Stimulated activated CD4-positive, alpha-beta T cell treated with anti-CD3 and anti-CD28 coated beads, Interleukin-15, amount 100 ng/mL, for 1 hour (primary cell): ENCODE results near the gene KCNJ1.

Experiments used
- DNase-seq, 2 donors: peaks; one replicate each; pipeline ENCODE4 v3.0.0-alpha.2; 2020; ENCODE audit warnings: low read depth in 1 of 2, low spot score in 1 of 2

Gene KCNJ1

DNA sequence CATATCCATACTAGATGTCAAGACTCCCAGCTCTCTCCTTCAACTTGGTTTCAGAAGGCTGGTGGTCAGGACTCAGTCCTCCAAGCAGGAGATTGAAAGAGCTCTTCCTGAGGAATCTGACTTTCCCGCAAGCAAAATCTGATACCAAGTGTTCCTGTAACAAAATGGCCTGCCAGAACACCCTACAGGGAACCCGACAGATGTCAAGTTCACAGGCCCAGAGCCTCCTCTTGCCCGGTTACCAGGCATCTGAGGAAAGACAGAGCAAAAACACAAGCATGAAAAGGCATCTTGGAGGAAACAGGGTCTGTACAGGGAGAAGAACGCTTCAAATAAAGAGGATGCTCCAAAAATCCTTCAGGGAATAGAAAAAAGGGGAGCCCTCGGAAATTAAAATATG is 15.4 kb upstream of the KCNJ1 start:
- no peak for DNase-seq

DNA sequence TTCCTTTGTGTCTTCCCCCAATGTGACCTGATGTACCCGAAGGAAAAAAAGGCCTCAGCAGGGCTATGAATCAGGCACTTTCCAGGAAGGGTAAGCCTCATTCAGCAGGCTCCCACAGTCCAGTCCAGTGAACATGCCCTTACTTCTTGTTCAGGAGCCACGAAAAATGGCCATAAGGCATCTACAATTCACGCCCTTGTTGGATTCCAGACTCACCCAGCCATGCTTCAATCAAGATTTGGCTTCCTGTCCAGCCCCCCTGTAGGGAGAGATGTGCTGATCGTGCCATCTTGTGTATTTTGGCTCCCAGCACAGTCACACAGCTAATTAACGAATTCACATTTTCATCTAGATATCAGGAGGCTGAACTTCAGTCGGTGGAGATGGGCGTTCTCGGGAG is 14.1 kb upstream of the KCNJ1 start:
- DNase-seq, result no peak

DNA sequence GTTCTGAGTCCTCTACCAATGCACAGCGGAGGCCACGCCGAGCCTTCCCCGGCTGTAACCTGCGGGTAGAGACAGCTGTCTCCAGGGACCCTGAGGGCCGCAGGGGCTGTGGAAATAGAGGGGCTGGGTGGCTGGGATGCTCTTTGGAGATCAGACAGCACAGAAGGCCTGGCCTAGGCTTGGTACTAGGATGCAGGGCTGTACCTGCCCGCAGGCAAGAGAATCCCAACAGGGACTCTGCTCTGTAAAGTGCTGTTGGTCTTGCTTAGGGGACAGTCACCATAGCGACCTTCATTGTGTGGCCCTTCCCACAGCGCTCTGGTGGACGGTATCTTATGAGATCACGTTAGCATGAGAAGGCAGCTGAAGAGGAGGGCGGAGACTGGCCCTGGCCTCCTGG is 12.7 kb upstream of the KCNJ1 start:
- no peak for DNase-seq

DNA sequence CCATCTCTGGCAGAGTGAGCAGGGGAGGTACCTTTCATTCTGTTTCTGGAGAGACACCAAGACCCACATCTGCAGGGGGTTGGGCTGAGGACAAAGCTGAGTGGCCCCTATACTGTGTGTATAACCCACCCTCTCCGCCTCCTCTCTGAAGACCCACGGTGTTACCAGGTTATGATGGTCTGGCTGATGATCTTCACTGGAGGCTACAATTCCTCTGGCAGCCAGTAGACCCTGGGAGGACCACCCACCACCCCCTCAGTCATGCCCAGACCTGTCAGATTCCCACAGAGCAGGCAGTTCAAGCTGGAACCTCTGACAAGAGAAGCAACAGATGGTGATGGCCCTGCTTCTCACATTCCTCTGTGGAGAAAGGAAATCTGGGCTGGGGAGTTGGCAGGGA is 11.4 kb upstream of the KCNJ1 start:
- no peak for DNase-seq

DNA sequence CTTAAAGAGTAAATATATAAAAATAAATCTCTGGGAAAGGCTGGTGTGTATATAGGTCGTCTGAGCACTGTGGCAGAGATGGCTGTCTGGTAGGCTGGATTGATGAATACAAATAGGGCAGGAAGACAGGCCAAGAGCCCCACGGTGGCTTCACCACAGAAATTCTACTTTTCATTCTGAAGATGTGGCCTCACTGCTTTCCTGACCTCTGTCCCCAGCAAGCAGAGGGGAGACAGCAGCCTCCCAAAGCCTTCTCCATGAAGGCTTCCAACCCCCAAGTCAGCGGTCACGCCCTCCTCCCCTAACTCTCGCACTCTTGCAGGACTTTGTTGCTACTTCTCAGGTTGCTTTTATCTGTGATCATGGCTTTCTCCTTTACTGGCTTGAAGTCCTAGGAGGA is 10.6 kb upstream of the KCNJ1 start:
- DNase-seq, result no peak

DNA sequence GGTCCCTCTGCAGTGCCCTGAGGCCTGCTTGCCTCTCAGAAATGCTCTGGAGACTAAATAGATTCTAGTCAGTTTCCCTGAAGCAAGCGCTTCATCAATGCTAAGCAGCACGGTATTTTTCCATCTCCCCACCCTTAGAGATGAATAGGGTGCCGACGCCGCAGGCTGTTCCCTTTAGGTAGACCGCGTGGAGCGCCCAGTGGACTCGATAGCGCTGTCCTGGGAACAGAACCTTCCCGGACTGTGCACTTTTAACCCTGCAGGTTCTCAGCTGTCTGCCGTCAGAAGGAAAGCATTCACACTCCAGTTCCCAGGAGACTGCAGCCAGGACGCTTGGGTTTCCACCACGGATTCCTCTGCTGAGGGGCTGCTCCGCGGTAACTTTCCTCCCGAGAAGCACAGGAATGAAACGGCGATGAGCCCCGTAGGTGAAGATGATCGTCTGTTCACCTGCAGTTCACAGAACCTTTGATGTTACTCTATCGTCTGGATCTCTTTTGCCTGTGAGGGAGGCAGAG is 9.1 kb upstream of the KCNJ1 start:
- DNase-seq, result no peak

DNA sequence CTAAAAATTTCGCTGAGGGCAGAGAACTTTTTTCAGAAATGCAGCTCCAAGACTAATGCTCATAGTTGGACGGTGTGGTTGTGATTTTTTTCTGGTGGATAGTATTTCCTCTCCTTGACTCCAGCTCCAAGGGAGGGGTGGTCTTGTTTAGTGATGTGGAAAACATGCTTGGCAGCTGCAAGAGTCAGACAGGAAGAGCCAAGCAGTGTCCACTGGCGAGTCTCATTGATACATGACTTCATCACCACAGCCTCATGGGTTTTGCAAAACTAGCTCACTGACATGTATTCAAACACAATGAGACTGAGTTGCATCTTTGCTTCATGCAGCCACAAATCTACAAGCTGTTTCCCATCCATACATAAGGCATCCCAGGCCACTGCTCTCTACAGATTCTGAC is 7.3 kb upstream of the KCNJ1 start:
- no peak for DNase-seq

DNA sequence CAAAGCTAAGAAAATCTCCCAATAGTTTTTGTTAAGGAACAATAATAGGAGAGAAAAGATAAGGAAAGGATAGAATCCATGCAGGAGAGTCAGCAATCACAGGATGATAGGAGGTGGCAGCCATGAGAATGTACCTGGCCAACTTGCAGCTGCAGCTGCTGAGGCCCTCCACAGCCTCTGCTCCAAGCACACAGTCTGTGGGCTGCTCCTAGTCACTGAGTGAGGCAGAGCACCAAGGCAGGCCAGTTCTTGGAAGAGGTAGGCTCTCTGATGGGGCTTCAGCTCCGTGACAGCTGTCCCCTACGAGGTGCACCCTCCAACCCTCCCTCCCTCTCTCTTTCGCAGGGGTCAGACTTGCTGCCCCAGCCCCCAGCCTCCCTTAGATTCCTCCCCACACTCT is 5.5 kb upstream of the KCNJ1 start:
- no peak for DNase-seq

DNA sequence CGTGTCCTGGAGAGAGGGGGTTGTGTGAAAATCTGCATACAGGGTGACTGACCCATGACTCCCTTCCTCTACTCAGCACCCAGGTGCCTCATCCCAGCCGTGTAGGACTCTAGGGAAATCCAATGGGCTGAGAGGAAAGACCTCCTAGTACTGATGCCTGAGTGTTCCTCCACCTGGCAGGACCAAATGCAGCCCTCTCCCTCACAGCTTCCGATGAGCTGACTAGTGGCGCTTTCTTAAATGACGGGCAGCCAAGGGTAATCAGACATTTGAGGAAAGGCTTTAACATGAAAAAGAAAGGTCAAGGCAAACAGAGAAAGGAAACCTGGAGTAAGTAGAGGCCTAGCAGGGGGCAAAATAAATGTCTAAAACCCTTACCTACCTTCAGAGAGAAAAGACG is 5.0 kb upstream of the KCNJ1 start:
- no peak for DNase-seq

DNA sequence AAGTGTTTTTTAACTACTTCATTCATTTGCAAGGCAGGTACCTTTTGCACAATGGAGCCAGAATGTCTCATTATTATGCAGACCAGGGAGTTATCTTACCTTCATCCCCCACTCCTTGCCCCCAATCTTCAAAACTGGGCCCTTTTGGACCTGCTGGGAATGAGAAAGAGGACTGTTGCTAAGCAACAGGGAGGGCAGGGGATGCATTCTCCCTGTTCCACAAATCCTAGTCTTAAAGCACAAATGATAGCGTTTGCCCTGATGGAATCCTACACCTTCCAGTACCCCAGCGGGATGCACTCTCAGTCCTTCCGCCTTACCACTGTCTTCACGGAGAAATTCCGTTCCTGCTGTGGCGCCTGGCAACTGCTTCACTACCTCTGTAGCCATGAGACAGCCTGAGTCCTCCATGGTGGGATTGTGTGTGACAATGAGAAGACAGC is 4.1 kb upstream of the KCNJ1 start:
- no peak for DNase-seq

DNA sequence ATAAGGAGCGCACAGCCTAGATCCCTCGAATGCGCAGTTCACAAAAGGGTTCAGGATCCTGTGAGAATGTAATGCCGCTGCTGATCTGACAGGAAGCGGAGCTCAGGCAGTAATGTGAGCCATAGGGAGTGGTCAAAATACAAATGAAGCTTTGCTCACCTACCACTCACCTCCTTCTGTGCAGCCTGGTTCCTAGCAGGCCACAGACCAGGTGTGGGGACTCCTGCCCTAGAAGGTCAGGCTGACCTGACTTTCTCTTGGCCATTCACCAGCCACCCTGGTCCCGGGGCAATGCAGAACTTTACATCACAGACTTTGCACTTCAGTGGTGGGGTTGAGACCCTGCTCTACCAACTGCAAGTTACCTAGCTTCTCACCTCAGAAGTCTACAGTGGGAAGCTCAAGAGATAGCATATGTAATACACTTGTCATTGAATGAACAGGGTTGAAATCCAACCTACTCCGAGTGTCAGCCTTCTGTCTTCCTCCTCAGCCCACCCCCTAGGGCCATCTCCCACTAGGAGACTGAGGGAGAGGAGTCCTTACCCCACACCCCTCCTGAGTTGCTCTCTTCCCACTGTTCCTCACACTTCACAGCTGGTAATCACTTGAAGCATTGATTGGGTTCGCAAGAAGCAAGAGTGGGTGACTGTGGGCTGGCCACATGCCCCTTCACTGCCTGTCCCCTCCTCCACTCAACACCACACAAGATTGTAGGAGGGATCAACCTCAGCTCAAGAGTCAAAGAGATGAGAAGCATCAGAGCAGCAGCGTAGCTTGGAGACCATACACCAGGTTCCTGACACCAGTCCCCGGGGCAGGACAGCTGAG is 2.0 kb upstream of the KCNJ1 start:
- no peak for DNase-seq

DNA sequence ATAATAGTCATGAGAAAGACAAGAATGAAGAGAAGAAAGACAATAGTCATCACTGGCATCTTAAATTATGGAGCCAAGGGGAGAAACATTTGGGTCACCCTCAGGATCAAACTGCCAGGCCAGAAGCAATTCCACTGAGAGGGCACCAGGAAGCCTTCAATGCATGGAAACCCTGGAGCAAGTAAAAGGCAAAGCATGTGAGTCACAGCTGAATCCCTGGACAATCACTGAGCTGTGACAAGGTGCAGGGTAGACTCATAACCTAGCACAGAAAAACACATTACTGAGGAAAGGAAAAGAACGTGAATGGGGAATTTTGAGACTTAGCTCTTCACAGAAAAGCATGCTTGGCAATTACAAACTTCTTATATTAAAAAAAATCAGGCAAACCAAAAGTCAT is 1.6 kb downstream of the KCNJ1 start:
- DNase-seq, result no peak

DNA sequence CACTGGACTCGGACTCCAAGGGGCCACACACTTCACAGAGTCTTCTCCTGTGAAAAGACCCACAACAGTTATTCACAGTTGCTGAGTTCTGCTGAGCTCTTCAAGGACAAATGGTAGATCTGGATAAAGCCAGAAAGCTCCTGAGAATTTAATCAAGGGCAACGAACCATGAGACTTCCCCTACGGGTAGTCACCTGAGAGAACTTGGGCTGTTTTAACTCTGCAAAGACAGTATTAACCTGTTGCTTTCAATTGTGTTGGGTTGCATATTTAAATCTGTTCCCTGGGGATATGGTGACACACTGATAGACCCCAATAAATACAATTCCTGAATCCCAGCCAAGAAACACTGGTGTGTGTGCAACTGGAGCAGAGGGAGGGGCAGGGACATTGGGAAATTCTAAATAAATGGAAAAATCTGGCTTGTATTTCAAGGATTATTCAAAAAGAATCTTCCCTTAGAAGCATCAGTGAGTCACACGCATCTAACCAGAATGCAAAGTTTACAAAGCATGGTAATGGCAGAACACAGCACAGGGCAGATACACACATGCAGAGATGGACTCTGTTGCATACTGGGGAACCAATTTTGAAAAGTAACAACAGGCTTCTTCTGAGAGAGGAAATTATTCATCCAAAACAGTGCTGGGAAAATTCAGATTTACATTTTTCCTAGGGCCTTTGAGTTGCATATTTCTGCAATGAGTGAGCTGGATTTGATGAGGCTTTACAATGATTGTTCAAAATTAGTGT is 4.0 kb downstream of the KCNJ1 start:
- DNase-seq, result no peak

DNA sequence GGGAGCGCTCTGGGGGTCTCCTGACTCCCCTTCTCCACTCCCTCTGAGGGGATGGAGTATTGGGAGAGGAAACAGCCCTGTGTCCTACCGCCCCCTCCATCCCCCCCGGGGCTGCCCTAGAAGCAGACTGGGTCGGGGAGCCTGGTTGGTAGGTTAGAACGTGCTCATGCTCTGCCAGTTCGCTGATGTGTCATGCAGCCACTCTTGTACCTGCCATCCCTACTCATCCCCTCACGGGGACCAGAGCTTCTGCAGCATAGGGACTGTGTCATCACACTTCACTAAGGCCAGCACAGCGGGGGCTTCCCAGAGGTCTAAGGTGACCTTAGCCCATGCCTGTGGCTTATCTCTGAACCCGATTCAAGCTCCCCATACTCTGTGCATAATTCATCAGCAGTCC is 4.7 kb downstream of the KCNJ1 start:
- DNase-seq, result no peak

DNA sequence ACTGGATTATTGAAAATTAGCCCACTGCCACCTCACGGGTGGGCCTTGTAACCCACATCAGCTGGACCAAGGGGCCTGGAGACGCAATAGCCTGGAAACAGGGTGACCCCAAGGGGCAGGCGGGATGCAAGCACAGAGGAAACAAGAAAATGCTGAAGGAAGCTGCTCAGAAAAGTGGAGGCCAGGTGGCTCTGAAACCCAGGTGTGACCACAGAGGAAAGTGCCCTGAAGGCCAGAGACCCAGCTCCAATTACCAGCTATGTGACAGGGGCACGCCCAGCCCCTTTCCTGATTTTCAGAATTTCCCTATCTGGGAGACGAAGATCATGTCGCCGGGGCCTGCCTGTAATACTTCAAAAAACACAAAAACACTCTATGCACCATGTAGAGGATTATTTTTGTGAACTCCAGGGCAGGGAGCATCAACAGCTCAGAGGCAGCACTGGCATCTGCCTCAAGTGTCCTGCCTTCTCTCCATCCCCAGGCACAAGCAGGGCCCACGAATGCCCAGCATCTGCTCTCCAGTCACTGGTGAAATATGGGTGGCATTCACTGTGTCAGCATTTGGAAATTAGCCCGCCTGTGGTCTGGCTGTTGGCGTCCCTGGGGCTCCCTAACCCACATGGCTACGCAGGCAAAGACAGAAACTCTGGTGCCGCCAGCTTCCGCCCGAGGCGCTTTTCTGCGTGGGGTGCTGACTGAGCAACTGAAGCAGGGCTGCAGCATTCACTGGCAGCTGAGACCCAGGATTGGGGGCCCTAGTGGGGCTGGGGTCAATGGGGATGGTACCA is 6.3 kb downstream of the KCNJ1 start:
- DNase-seq, result no peak

DNA sequence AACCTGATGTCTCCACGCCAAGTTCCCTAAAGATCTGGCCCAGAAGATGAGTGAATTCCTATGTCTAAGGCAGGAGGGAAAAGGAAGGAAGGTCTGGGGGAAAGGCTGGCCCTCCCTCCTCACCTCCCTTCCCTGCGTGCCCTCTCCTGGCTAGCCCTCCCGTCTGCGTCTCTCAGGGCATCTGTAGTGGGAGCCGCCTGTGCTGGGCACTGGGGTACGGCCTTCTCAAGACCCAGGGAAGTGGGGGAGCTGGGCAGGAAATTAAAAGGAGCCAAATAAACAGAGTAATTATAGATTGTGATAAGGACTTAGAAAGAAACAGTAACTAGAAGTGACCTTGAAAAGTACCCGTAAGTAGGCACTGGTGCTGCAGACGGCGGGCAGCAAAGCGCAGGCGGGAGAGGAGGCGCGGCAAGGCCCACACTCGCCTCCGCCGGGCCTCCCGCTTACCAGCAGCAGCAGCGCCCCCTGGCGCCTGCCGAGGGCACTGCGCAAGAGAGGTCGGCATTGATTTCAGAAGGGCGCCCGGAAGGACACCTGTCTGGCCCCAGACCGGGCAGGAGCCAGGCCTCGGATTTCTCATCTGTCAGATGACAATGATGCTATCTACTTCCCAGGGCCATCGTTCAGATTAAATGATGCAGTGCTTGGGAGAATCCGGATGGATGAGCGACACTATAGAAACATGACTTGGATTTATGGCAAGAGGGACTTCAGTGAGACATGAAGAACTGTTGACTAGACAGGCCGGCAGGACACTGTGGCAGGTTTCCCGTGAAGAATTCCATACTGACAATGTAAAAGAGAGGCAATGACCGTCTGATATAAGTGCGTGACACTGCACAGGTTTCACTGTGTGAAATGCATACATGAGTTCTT is 7.3 kb downstream of the KCNJ1 start:
- peak; percentile 55 to 65 for DNase-seq

DNA sequence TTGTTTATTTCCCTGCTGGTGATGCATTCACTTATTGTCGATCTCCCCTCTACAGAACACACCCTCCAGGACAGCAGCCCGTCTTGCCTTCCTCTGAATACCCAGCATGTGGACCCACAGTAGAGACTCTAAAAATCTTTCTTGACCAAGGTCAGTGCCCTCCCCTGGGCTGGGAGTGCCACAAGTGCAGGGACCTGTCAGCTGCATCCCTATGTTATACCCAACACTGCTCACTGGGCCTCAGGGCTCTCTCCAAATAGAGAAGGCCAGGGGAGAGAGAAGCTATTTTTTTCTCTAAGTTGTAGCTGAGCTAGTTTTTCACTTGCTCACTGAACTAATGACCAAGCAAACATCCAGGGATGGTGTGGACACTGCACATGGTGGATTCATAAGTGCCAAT is 9.8 kb downstream of the KCNJ1 start:
- DNase-seq, result no peak

DNA sequence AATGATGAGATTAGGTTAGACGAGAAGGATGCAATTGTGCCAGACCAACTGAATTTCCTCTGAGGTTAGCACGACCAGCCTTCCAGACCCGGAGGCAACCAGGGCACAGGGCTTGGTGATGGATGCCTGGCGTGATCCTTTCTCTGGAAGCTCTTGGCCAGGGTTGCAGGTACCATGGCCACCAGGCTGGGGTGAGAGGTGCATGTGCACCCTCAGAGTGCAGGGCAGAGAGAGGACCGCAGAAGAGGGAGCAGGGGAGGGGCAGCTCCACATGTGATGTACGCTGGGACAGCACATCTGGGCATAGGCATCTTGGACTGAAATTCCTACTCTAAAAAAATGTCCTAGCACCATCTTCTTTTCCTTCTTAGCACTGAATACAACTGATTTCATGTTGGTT is 10.9 kb downstream of the KCNJ1 start:
- DNase-seq, result no peak

DNA sequence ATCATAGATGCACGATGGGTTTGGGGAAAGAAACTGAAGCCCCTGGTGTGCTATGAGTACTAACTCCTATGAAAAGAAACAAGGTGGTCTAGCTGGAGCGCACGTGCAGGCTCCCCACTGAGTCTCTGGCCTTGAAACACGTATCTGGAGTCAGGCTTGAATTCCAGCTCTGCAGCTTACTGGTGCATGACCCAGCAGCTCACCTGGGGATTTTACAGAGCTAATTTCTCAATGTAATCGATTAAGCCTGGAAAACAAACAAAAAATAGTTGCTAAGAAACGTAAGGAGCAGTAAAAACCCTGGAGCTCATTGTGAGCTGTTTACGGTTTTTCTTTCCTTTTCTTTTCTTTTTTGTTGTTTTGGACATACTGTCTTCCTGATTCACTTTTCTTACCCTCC is 12.3 kb downstream of the KCNJ1 start:
- DNase-seq, result no peak

DNA sequence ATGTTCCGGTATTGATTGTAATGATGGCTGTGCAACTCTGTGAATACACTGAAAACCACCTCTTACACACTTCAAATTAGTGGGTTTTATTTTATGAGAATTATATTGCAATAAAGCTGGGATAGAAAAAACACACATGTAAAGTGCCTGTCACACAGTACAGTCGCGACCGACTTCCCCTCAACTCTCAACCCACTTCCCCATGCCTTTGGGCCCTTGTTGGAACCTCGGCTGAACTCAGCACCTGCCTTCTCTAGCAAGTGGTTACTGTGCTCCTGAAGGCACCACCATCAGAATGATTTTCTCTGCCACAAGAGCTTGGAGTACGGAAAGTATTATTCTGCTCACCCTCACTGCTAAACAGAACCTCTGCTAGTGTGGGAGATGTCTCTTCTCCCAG is 13.5 kb downstream of the KCNJ1 start:
- no peak for DNase-seq
